ENCODE data around the gene SLC39A7. TPM values are rescaled to one million over a fixed set of nuclear protein-coding genes. Genes with fewer than 3 reads are reported as not detected.
A peak's percentile ranks its signal among the peaks of the same experiment; 100 is the strongest.

Gene SLC39A7
- total and polyA plus RNA-seq, 2 of the 13 experiments (the other 11 are each of a cell fraction or from before 2014, with no cell fraction given): 142 to 229 TPM

DNA sequence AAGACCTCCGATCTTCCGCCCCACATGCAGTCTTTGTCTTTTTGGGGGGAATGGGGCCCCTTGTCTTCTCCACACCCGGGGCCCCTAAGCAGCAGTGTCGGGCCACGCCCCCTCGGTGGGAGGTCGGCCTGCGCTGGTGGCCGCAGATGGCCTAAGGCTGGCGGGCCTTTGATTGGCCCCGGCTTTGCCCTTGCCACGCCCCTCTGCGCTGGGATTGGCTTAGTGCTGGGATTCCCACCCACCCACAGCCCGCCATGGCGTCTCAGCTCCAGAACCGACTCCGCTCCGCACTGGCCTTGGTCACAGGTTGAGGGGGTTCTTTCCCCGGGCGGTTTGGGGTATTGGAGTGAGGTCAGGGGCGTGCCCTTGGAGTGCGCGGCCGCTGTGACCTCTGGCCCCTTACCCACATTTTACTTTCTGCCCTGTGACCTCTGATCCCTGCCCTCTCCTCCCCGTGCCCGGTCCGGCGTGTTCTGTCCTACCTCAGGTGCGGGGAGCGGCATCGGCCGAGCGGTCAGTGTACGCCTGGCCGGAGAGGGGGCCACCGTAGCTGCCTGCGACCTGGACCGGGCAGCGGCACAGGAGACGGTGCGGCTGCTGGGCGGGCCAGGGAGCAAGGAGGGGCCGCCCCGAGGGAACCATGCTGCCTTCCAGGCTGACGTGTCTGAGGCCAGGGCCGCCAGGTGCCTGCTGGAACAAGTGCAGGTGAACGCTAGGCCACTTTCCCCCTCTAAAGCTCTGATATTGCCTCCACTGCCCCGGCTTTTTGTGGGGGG is 3.9 kb downstream of the SLC39A7 start, which contains the start of gene HSD17B8 (continued):
- peak; percentile 64; the same call in 1 of the 2 replicates for TF ChIP-seq PAWR (CRISPR knock-in tag; IDR thresholded peaks at IDR 0.05; ENCODE audit: borderline replicate concordance)
- no peak for TF ChIP-seq ZNF879 (CRISPR knock-in tag; IDR thresholded peaks at IDR 0.05)
- no peak for TF ChIP-seq DNMT3B (CRISPR knock-in tag; conservative IDR thresholded peaks at IDR 0.05)
- no peak for TF ChIP-seq ONECUT2 (CRISPR knock-in tag; IDR thresholded peaks at IDR 0.05)
- TF ChIP-seq ATRX (CRISPR knock-in tag; IDR thresholded peaks at IDR 0.05; ENCODE audit: borderline replicate concordance): no peak
- peak; percentile 68; the same call in 1 of the 2 replicates for TF ChIP-seq ZNF160 (CRISPR knock-in tag; IDR thresholded peaks at IDR 0.05)
- TF ChIP-seq KMT2A (CRISPR knock-in tag; IDR thresholded peaks at IDR 0.05): peak; percentile 65; the same call in 1 of the 2 replicates
- TF ChIP-seq MTA3 (CRISPR knock-in tag; IDR thresholded peaks at IDR 0.05): no peak
- TF ChIP-seq MXI1 (IDR thresholded peaks at IDR 0.05; ENCODE audit: borderline replicate concordance, low read depth, low read length): peak; percentile 56; the same call in 1 of the 3 replicates
- TF ChIP-seq ZBTB4 (CRISPR knock-in tag; IDR thresholded peaks at IDR 0.05; ENCODE audit: borderline replicate concordance): peak; percentile 54; the same call in 1 of the 2 replicates
- TF ChIP-seq ZNF550 (CRISPR knock-in tag; IDR thresholded peaks at IDR 0.05; ENCODE audit: borderline replicate concordance): no peak
- no peak for TF ChIP-seq DZIP1 (CRISPR knock-in tag; IDR thresholded peaks at IDR 0.05)
- TF ChIP-seq, protein P1, sequence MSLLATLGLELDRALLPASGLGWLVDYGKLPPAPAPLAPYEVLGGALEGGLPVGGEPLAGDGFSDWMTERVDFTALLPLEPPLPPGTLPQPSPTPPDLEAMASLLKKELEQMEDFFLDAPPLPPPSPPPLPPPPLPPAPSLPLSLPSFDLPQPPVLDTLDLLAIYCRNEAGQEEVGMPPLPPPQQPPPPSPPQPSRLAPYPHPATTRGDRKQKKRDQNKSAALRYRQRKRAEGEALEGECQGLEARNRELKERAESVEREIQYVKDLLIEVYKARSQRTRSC (CRISPR knock-in tag; IDR thresholded peaks at IDR 0.05; ENCODE audit: low read depth): no peak; the same call in 1 of the 2 replicates
- no peak for TF ChIP-seq SIX1 (CRISPR knock-in tag; IDR thresholded peaks at IDR 0.05; ENCODE audit: borderline replicate concordance)
- 0 out of 2 replicates have a peak, but pooled peaks have one; percentile 71 for TF ChIP-seq SNAI1 (CRISPR knock-in tag; IDR thresholded peaks at IDR 0.05; ENCODE audit: borderline replicate concordance)
- no peak for TF ChIP-seq RORA (CRISPR knock-in tag; IDR thresholded peaks at IDR 0.05)
- TF ChIP-seq RFX3 (CRISPR knock-in tag; IDR thresholded peaks at IDR 0.05): no peak
- TF ChIP-seq LCORL (IDR thresholded peaks at IDR 0.05): no peak
- peak; percentile 79 for TF ChIP-seq LCORL (CRISPR knock-in tag; IDR thresholded peaks at IDR 0.05)
- TF ChIP-seq ZNF552 (CRISPR knock-in tag; IDR thresholded peaks at IDR 0.05; ENCODE audit: borderline replicate concordance): no peak; the same call in 1 of the 2 replicates
- TF ChIP-seq ZFP1 (CRISPR knock-in tag; IDR thresholded peaks at IDR 0.05): no peak
- TF ChIP-seq SAFB2 (CRISPR knock-in tag; IDR thresholded peaks at IDR 0.05; ENCODE audit: borderline replicate concordance, low read depth): peak; percentile 12; the same call in 1 of the 2 replicates
- TF ChIP-seq XBP1 (CRISPR knock-in tag; IDR thresholded peaks at IDR 0.05): 0 out of 2 replicates have a peak, but pooled peaks have one; percentile 34
